CD8-positive, alpha-beta memory T cell (primary cell): ENCODE results near the gene SEMA4D. TPM values are rescaled to one million over a fixed set of nuclear protein-coding genes. Genes with fewer than 3 reads are reported as not detected.

Experiments used
- CTCF ChIA-PET: fragments of 350-600 bp; sonication (Branson Sonifier 250); formaldehyde crosslinking; loops from one replicate; lab custom pipeline; 2021; ENCODE audit warnings: antibody characterized with exemption; lab: Charles Lee
- POLR2A ChIA-PET: fragments of 350-600 bp; sonication (Branson Sonifier 250); formaldehyde crosslinking; loops from one replicate; lab custom pipeline; 2021; ENCODE audit warnings: antibody characterized with exemption; lab: Charles Lee
- DNase-seq, 5 donors: peaks; one replicate each; pipeline versions ENCODE4 v3.0.0 to v3.0.0-alpha.2; 2020 to 2022; ENCODE audit warnings: mixed read lengths in 1 of 5
- H3K27ac ChIP-seq: one replicate; pipeline ENCODE4 v1.7.0; 2013; ENCODE audit warnings: low read depth, mild to moderate bottlenecking, low read length, moderate library complexity
- H3K27me3 ChIP-seq: 2 replicates; pipeline ENCODE4 v1.7.0; 2013; ENCODE audit warnings: low read length, mild to moderate bottlenecking; ENCODE audit not compliant: insufficient read depth, poor library complexity, severe bottlenecking
- H3K36me3 ChIP-seq: 2 replicates; pipeline ENCODE4 v1.7.0; 2013; ENCODE audit warnings: mild to moderate bottlenecking, low read length, moderate library complexity; ENCODE audit not compliant: insufficient read depth
- H3K4me1 ChIP-seq: 2 replicates; pipeline ENCODE4 v1.7.0; 2013; ENCODE audit warnings: mild to moderate bottlenecking, low read length, moderate library complexity; ENCODE audit not compliant: insufficient read depth
- H3K4me3 ChIP-seq: 2 replicates; pipeline ENCODE4 v1.7.0; 2013; ENCODE audit warnings: mild to moderate bottlenecking, low read length
- H3K9me3 ChIP-seq: 2 replicates; pipeline ENCODE4 v1.7.0; 2013; ENCODE audit warnings: mild to moderate bottlenecking, low read length
- H3K27ac Mint-ChIP-seq, 8 donors: one replicate each; pipeline ENCODE4 v1.8.0; 2020 to 2021; ENCODE audit warnings: mixed read lengths in 8 of 8, mild to moderate bottlenecking in 6 of 8, inconsistent platforms in 3 of 8, moderate library complexity in 3 of 8
- H3K27me3 Mint-ChIP-seq, 2 donors: one replicate each; pipeline ENCODE4 v1.8.0; 2020 to 2021; ENCODE audit warnings: mixed read lengths in 2 of 2, mild to moderate bottlenecking in 1 of 2, moderate library complexity in 1 of 2
- H3K36me3 Mint-ChIP-seq, 3 donors: one replicate each; pipeline ENCODE4 v1.8.0; 2020 to 2021; ENCODE audit warnings: mixed read lengths in 3 of 3, inconsistent platforms in 1 of 3, mild to moderate bottlenecking in 1 of 3
- H3K4me1 Mint-ChIP-seq, 3 donors: one replicate each; pipeline ENCODE4 v1.8.0; 2020 to 2021; ENCODE audit warnings: mixed read lengths in 3 of 3, inconsistent platforms in 1 of 3, mild to moderate bottlenecking in 1 of 3
- H3K4me3 Mint-ChIP-seq, 7 donors: one replicate each; pipeline ENCODE4 v1.8.0; 2020 to 2021; ENCODE audit warnings: mixed read lengths in 7 of 7, mild to moderate bottlenecking in 6 of 7, moderate library complexity in 4 of 7, inconsistent platforms in 2 of 7
- H3K9me3 Mint-ChIP-seq, 5 donors: one replicate each; pipeline ENCODE4 v1.8.0; 2020 to 2022; ENCODE audit warnings: mixed read lengths in 5 of 5, mild to moderate bottlenecking in 3 of 5, moderate library complexity in 2 of 5, inconsistent platforms in 1 of 5
- polyA plus RNA-seq: library from polyadenylated mRNA; unstranded; fragments of 300-500 nt; fragmentation: Illumina TruSeq; gene quantifications from one replicate; pipeline ENCODE4 v1.2.3, GENCODE V29; 2021
- total RNA-seq, 2 experiments: library from RNA; stranded (reverse); gene quantifications; one replicate each; pipeline ENCODE4 v1.2.3, GENCODE V29; 2021

SEMA4D gene
- total and polyA plus RNA-seq, 3 experiments from 2014 or later, result 227 to 243 (median 238) TPM

DNA sequence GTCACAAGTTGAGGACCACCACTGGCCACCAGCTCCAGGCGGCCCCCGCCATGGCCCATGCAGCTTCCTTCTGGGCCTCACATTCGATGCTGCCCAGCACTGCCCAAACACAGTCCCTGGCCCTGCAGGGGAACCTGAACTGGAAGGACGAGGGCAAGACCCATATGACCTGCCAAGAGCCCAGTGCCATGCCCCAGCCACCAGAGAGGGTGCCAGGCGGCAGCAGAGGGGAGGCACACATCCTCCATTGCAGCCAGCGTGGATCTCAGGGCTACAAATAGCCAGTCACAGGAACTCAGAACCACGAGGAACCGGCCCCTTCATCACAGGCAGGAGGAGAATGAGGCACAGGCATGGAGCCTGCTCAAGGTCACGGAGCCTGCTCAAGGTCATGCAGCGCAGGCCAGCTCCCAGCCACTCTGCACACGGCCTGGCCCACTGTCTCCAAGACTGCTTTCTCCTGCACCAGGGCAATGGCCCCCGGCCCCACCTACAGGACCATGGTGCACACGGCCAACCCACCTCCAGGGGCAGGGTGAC is 69.6 kb downstream of the SEMA4D start:
- Mint-ChIP-seq H3K4me3 (peak overlapping the region in 5 of 7 donors; percentile 37 to 82 (median 56)), H3K4me1 (peaks cover 87 to 100% (median 96%) of the 10 kb centered on the region in 3 donors), H3K9me3 (no peaks in the 10 kb centered on the region), H3K27ac (peak overlapping the region in 7 of 8 donors; percentile 90 to 99 (median 93)), H3K27me3 (peaks cover 0 to 1% of the 10 kb centered on the region in 2 donors), H3K36me3 (peaks cover 0 to 54% (median 7%) of the 10 kb centered on the region in 3 donors)
- Histone ChIP-seq H3K9me3 (no peaks in the 10 kb centered on the region), H3K4me3 (no peak overlapping the region), H3K4me1 (peaks cover 98% of the 10 kb centered on the region), H3K27me3 (no peaks in the 10 kb centered on the region), H3K27ac (no peak overlapping the region), H3K36me3 (no peaks in the 10 kb centered on the region)
- ChIA-PET POLR2A (interaction anchor here (1.1 to 2.6 kb wide), 2 partner anchors 16 to 121 kb away, joined by 3 to 11 read pairs; no protein-coding TSS in a partner anchor), CTCF (interaction anchor here (0.8 to 10.2 kb wide), 23 partner anchors 9 to 121 kb away, joined by 3 to 184 read pairs (median 7); no protein-coding TSS in a partner anchor)
- DNase-seq, result no peak

DNA sequence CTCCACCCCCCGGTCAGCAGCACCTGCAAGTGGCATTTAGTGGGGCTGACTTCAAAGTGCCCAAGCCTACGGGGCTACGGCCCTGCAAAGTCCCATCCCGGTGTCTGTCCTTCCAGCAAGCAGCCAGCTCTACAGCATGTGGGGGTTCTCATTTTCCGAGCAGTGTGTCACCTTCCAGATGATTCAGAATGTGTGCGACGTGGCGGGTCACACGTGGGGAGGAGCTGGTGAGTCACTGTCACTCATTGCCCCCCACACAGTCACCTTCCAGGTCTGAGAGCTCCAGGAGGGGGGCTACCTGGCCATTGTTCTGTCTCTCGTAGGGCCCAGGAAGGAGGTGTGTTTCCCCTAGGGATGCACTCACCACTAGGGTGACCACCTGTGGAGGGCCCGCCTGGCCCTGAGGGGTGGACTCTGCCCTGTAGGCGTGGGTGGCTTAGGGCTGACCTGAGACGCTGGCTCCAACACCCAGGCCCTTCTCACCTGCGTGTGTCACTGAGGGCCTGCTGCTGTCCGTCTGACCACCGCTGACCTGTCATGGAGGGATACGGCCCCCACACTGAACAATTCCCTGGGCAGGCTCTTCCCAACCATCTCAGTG is 70.2 kb downstream of the SEMA4D start:
- H3K27ac ChIP-seq, result no peak overlapping the region
- POLR2A ChIA-PET, result interaction anchor here (1.1 to 2.6 kb wide), 2 partner anchors 16 to 121 kb away, joined by 3 to 11 read pairs; no protein-coding TSS in a partner anchor
- peaks cover 0 to 1% of the 10 kb centered on the region in 2 donors for H3K27me3 Mint-ChIP-seq
- peak in 4 of 5 donors; percentile 54 to 89 (median 61) for DNase-seq
- no peaks in the 10 kb centered on the region for H3K36me3 ChIP-seq
- no peaks in the 10 kb centered on the region for H3K9me3 ChIP-seq
- peaks cover 87 to 100% (median 98%) of the 10 kb centered on the region in 3 donors for H3K4me1 Mint-ChIP-seq
- H3K4me1 ChIP-seq, result peaks cover 98% of the 10 kb centered on the region
- no peaks in the 10 kb centered on the region for H3K9me3 Mint-ChIP-seq
- peak overlapping the region; percentile 43 to 82 (median 79) for H3K4me3 Mint-ChIP-seq
- H3K4me3 ChIP-seq, result peak overlapping the region; percentile 39
- H3K27me3 ChIP-seq, result no peaks in the 10 kb centered on the region
- peak overlapping the region; percentile 90 to 99 (median 94) for H3K27ac Mint-ChIP-seq
- H3K36me3 Mint-ChIP-seq, result peaks cover 0 to 50% (median 7%) of the 10 kb centered on the region in 3 donors
- CTCF ChIA-PET, result interaction anchor here (1.0 to 10.2 kb wide), 9 partner anchors 9 to 122 kb away, joined by 3 to 184 read pairs (median 4); no protein-coding TSS in a partner anchor

DNA sequence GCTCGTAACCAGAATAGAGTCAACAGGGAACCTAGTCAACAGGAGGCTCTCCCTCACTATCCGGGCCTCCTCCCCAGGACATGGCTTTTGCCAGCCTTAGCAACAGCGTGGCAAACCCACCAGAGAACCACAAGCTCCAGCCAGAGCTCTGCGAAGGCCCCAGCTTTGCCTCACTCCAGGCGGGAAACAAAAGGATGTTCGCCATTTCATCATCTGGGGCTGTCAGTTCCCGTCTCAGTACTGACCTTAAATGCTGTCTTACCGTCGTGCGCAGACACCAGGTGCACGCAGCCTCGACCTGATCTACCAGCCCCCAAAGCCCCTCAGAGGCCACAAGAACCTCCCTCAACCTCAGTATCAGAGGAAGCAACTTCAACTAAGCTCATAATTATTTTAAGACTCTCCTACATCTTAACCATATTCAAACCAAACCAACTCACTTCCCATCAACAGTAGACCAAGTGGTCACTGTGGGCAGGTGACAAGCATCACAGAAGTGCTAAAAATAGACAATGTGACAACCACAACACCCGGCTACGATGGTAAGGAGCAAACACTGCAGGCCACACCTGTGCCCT is 71.4 kb downstream of the SEMA4D start:
- DNase-seq, result peak in 3 of 5 donors; percentile 44 to 64 (median 60)
- H3K27me3 ChIP-seq, result no peaks in the 10 kb centered on the region
- Mint-ChIP-seq H3K36me3 (peaks cover 0 to 49% (median 7%) of the 10 kb centered on the region in 3 donors), H3K27ac (peak overlapping the region; percentile 90 to 99 (median 94)), H3K27me3 (peaks cover 0 to 1% of the 10 kb centered on the region in 2 donors), H3K9me3 (no peaks in the 10 kb centered on the region), H3K4me3 (peak overlapping the region; percentile 10 to 82 (median 79)), H3K4me1 (peaks cover 87 to 100% (median 98%) of the 10 kb centered on the region in 3 donors)
- no peaks in the 10 kb centered on the region for H3K9me3 ChIP-seq
- H3K27ac ChIP-seq, result peak overlapping the region; percentile 3
- H3K36me3 ChIP-seq, result no peaks in the 10 kb centered on the region
- H3K4me1 ChIP-seq, result peaks cover 97% of the 10 kb centered on the region
- ChIA-PET CTCF (interaction anchor here (1.1 to 10.2 kb wide), 5 partner anchors 16 to 123 kb away, joined by 3 to 184 read pairs (median 4); no protein-coding TSS in a partner anchor), POLR2A (interaction anchor here (0.7 to 1.0 kb wide), 2 partner anchors 11 to 55 kb away, joined by 3 to 4 read pairs; no protein-coding TSS in a partner anchor)
- peak overlapping the region; percentile 39 for H3K4me3 ChIP-seq

DNA sequence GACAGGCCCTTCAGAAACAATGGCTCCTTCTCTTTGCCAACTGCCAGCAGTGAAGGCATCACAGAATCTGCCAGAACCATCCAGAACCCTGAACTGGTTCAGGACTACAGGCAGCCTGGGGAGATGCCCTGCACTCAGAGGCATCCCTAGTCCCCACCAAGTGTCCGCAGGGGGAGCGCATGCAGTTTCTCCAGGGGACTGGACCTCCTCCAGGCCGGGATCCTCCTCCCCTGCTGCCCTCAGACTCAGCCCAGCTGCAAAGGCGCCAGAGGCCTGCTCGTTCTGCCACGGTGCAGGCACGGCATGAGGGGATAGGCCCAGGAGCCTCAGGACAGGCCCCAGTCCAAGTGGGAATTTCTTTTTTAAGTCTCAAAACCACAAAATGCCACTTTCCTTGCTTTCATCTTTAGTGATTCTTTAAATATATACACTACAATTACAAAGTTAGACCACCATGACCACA is 72.0 kb downstream of the SEMA4D start:
- Mint-ChIP-seq H3K4me3 (peak overlapping the region; percentile 10 to 82 (median 79)), H3K9me3 (no peaks in the 10 kb centered on the region), H3K27me3 (peaks cover 0 to 1% of the 10 kb centered on the region in 2 donors), H3K27ac (peak overlapping the region; percentile 90 to 99 (median 94)), H3K36me3 (peaks cover 0 to 50% (median 7%) of the 10 kb centered on the region in 3 donors), H3K4me1 (peaks cover 92 to 100% (median 98%) of the 10 kb centered on the region in 3 donors)
- ChIA-PET POLR2A (interaction anchor here (1.0 kb wide), 1 partner anchor 11 kb away, joined by 4 read pairs; no protein-coding TSS in a partner anchor), CTCF (interaction anchor here (1.1 to 10.2 kb wide), 5 partner anchors 16 to 123 kb away, joined by 3 to 184 read pairs (median 4); no protein-coding TSS in a partner anchor)
- Histone ChIP-seq H3K27ac (peak overlapping the region; percentile 3), H3K4me1 (peaks cover 97% of the 10 kb centered on the region), H3K36me3 (no peaks in the 10 kb centered on the region), H3K27me3 (no peaks in the 10 kb centered on the region), H3K9me3 (no peaks in the 10 kb centered on the region), H3K4me3 (peak overlapping the region; percentile 39)
- DNase-seq, result no peak

DNA sequence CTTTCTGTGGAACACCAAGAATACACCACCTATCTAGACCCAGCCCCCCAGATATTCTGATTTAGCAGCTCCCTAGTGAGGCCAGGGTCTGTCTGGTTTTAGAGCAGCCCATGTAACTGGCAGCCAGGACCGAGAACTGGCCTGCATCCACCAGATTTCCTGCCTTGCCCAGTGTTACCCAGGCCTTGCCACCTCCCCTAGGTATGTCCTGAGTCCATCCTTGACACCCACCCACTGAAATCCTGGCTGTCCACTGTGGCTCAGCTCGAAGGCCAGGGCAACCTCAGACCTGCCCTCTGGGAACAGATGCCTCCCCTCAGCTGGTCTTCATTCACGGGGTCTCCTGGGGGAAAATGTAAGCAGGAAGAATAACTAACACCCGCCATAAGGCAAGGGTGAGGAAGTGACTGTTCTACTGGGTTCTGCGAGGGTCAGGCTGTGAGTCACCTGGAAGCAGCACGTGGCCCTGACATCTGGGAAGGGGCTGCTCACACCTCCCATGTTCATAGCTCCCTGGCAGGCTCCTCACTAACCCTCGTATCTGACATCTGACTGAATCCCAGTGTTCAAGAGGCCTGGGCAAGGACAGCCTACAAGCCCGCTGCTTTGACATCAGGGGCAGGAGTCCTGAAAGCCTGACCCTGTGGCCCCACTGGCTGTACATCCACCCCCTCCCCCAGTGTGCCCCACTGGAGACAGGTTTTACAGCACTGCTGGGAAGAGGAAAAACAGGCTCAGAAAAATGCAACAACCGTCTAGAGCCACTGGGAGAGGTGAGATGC is 72.7 kb downstream of the SEMA4D start:
- H3K27me3 Mint-ChIP-seq, result peaks cover 0 to 1% of the 10 kb centered on the region in 2 donors
- peak overlapping the region; percentile 90 to 96 (median 94) for H3K27ac Mint-ChIP-seq
- no peak for DNase-seq
- POLR2A ChIA-PET, result no interaction called here
- Histone ChIP-seq H3K27ac (no peak overlapping the region), H3K27me3 (no peaks in the 10 kb centered on the region), H3K4me3 (no peak overlapping the region), H3K4me1 (peaks cover 99% of the 10 kb centered on the region), H3K9me3 (no peaks in the 10 kb centered on the region), H3K36me3 (no peaks in the 10 kb centered on the region)
- no peaks in the 10 kb centered on the region for H3K9me3 Mint-ChIP-seq
- H3K4me1 Mint-ChIP-seq, result peaks cover 93 to 100% (median 98%) of the 10 kb centered on the region in 3 donors
- CTCF ChIA-PET, result interaction anchor here (1.0 to 10.2 kb wide), 6 partner anchors 15 to 124 kb away, joined by 3 to 184 read pairs (median 4); no protein-coding TSS in a partner anchor
- peak overlapping the region; percentile 15 to 85 (median 67) for H3K4me3 Mint-ChIP-seq
- peaks cover 0 to 49% (median 7%) of the 10 kb centered on the region in 3 donors for H3K36me3 Mint-ChIP-seq

DNA sequence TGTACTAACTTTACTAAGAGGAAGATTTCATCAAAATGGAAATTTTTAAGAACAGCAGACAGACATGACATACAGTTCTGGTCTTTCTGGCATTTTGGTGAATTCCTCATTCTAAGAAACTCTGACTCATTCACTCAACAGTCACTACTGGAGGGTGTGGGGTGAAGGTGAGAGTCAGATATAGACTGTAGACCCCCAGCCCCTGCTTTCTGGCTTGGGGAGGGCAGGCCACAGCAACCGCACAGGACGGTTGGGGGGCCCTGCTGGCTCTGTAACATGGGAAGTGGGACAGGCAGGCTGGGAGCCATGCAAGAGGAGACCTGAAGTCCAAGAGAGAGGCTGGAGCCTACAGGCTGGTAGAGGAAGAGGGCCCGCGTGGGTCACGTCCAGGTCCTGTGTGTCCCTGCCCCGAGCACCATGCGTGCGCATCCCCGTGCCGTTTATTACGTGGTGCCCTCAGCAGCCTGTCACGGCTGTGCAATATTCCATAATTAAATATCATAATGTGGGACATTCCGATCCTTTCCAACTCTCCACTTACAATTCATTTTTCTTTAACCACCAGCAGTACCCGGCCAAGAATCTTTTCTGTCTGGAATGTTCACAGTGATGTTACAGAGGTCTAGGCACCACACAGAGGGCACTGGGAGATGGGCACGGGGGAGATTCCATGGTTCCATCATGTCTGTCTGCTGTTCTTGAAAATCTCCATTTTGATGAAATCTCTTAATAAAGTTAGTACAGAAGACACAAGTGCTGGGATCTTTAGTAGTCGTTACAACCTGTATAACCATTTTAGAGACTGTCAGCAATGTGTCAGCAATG is 75.5 kb downstream of the SEMA4D start:
- POLR2A ChIA-PET, result interaction anchor here (0.7 to 0.9 kb wide), 2 partner anchors 107 to 126 kb away, joined by 3 to 4 read pairs; no protein-coding TSS in a partner anchor
- peak overlapping the region; percentile 1 for H3K27ac ChIP-seq
- CTCF ChIA-PET, result interaction anchor here (1.0 to 10.2 kb wide), 3 partner anchors 15 to 127 kb away, joined by 3 to 184 read pairs (median 7); no protein-coding TSS in a partner anchor
- peak in 2 of 5 donors; percentile 54 to 82 for DNase-seq
- H3K4me3 ChIP-seq, result no peak overlapping the region
- H3K4me3 Mint-ChIP-seq, result peak overlapping the region; percentile 3 to 87 (median 25)
- H3K4me1 ChIP-seq, result peaks cover 99% of the 10 kb centered on the region
- no peaks in the 10 kb centered on the region for H3K9me3 Mint-ChIP-seq
- H3K9me3 ChIP-seq, result no peaks in the 10 kb centered on the region
- peaks cover 91 to 100% (median 98%) of the 10 kb centered on the region in 3 donors for H3K4me1 Mint-ChIP-seq
- H3K36me3 Mint-ChIP-seq, result peaks cover 0 to 45% (median 9%) of the 10 kb centered on the region in 3 donors
- H3K27me3 Mint-ChIP-seq, result peaks cover 0 to 1% of the 10 kb centered on the region in 2 donors
- peak overlapping the region; percentile 70 to 98 (median 96) for H3K27ac Mint-ChIP-seq
- no peaks in the 10 kb centered on the region for H3K36me3 ChIP-seq
- no peaks in the 10 kb centered on the region for H3K27me3 ChIP-seq
